Adrenal gland (tissue), 12 donors: ENCODE measurements around the gene CAMK2N2. TPM values are rescaled to one million over a fixed set of nuclear protein-coding genes. Genes with fewer than 3 reads are reported as not detected.

Source experiments
- DNase-seq, 7 donors: peaks; one replicate each; pipeline ENCODE4 v3.0.0-alpha.2; 2019 to 2020
- H3K27ac ChIP-seq, 5 donors: fragments of 200-600 bp; sonication (generic) in 4 of 5; 1 replicate in 3 of 5; 2 replicates in 2 of 5; pipeline versions ENCODE4 v1.5.1 to v1.8.0; 2016 to 2020; ENCODE audit warnings: mild to moderate bottlenecking in 1 of 5
- H3K27me3 ChIP-seq: fragments of 200-600 bp; 2 replicates; pipeline ENCODE4 v1.8.0; 2021
- H3K36me3 ChIP-seq, 2 donors: fragments of 200-600 bp; replicated peaks in 1 of 2; 1 replicate in 1 of 2; 2 replicates in 1 of 2; pipeline versions ENCODE4 v1.5.1 to v1.8.0; 2018 to 2022
- H3K4me1 ChIP-seq, 2 donors: fragments of 200-600 bp; replicated peaks in 1 of 2; 1 replicate in 1 of 2; 2 replicates in 1 of 2; pipeline versions ENCODE4 v1.5.1 to v1.8.0; 2018 to 2021
- H3K4me3 ChIP-seq, 4 donors: fragments of 200-600 bp; sonication (generic) in 3 of 4; one replicate each; pipeline ENCODE4 v1.5.1; 2016 to 2018
- H3K9me3 ChIP-seq, 3 donors: fragments of 200-600 bp; sonication (generic) in 1 of 3; replicated peaks in 1 of 3; 1 replicate in 2 of 3; 2 replicates in 1 of 3; pipeline versions ENCODE4 v1.5.1 to v1.8.0; 2016 to 2021
- CTCF ChIP-seq, 6 experiments: fragments of 450-650 bp in 4 of 6; fragments of 200-600 bp in 2 of 6; sonication (generic) in 1 of 6; IDR thresholded peaks; 1 replicate in 5 of 6; 2 replicates in 1 of 6; pipeline versions ENCODE4 v1.5.1 to v1.8.0; 2016 to 2021; ENCODE audit warnings: antibody characterized with exemption in 6 of 6, mild to moderate bottlenecking in 2 of 6, moderate library complexity in 1 of 6
- POLR2A ChIP-seq, 2 donors: fragments of 450-650 bp; IDR thresholded peaks; one replicate each; pipeline ENCODE4 v1.6.1; 2017; ENCODE audit warnings: antibody characterized with exemption in 2 of 2, mild to moderate bottlenecking in 2 of 2, moderate library complexity in 1 of 2
- WGBS, 4 donors: extraction: QIAGEN DNeasy Blood & Tissue Kit in 2 of 4; methylation state at CpG; one replicate each; pipeline versions ENCODE4 v1.1.5 to v1.1.7; 2013 to 2017; 5-methylcytosine and 5-hydroxymethylcytosine counted together
- intact Hi-C, 2 donors: fragments of 100-400 bp; cut with DNase I; formaldehyde crosslinking; loops; one replicate each; pipeline versions ENCODE4 v1.14.1 to v1.15.0; 2022 to 2023
- polyA plus RNA-seq, 3 donors: library from polyadenylated mRNA; stranded (reverse); fragments of 200-250 nt in 2 of 3; fragments of 350-450 nt in 1 of 3; fragmentation: Illumina TruSeq in 1 of 3; extraction: RNeasy Lipid Tissue Mini Kit (QIAGEN cat#74804) in 1 of 3; gene quantifications; one replicate each; pipeline ENCODE4 v1.2.3, GENCODE V29; 2013 to 2014
- total RNA-seq, 9 donors: library from RNA; depleted of rRNA in 4 of 9; stranded (reverse); fragments of >200 nt in 4 of 9; fragments of 120-200 nt in 1 of 9; fragmentation: NEBNext Ultra II Directional in 1 of 9; extraction: Animal tissue kit (Norgen Biotek cat#: 25700) in 1 of 9; gene quantifications; one replicate each; pipeline versions ENCODE4 v1.1.0 to v1.2.4, GENCODE V29; 2013 to 2023
- donor health status: healthy with polysubstance abuse.
- donor health status: Bipolar disorder and iron deficiency.
- donor health status: DM: yes; HTN: yes; CAD: no.
- donor health status: DM: no; HTN: no; CAD: no.
- donor health status: DM: no; HTN: no; CAD: no.
- donor health status: DM: yes; HTN: yes; CAD: no.

Gene CAMK2N2
- total and polyA plus RNA-seq, 12 donors: 0.47 to 39.3 (median 7.2) TPM; not detected in 2

DNA sequence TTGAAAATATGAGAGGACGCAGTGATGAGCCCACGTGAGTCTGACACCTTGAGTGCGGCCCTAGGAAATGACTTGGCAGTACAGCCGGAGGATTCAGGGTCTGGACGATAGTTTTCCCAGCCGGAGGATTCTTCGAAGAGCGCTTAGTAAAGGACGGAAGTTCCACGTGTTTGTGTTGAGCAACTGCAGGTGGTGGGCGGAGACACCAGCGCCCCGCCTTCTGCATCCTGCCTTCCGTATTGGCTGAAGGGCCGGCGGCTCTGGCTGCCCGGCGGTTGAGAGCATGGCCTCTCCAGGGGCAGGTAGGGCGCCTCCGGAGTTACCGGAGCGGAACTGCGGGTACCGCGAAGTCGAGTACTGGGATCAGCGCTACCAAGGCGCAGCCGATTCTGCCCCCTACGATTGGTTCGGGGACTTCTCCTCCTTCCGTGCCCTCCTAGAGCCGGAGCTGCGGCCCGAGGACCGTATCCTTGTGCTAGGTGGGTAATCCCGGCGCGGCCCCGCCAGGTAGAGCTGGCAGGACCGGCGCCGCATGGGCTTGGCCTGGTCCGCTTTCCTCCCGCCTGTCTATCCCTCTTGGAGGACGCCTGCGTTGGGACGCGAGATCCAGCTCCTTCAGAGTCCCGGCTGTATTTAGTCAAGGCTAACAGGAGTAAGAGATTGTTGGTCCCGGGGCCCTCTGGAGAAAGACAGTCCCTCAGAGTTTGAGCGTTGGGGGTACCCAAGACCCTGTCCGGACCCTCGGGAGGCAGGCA, 11.8 kb downstream of the CAMK2N2 start, which contains the start of gene EEF1AKMT4:
Gene EEF1AKMT4 (plus strand): TSS at position 261 of the 755 bp plus-strand sequence. CDS start 23 bp downstream, at position 284.
- Histone ChIP-seq H3K9me3 (no peaks in the 10 kb centered on the region), H3K27ac (peak within 1 kb of the TSS; percentile 61 to 86 (median 72)), H3K36me3 (peaks cover 0 to 11% of the 10 kb centered on the region in 2 donors), H3K4me3 (peak within 1 kb of the TSS; percentile 55 to 84 (median 79)), H3K4me1 (peaks cover 4 to 15% of the 10 kb centered on the region in 2 donors), H3K27me3 (no peaks in the 10 kb centered on the region)
- 0% methylated on average over 13 to 54 of the region's 54 CpGs for WGBS, 4 donors
- peak; percentile 95 to 99 (median 98) for DNase-seq
- TF ChIP-seq POLR2A (IDR thresholded peaks at IDR 0.05): peak in 1 of 2 donors; percentile 61
- TF ChIP-seq CTCF (IDR thresholded peaks at IDR 0.05): peak; percentile 41 to 70 (median 55)
- intact Hi-C loops: loop anchor here (10.0 kb wide), 1 partner anchor 355 kb away; no protein-coding TSS in a partner anchor

DNA sequence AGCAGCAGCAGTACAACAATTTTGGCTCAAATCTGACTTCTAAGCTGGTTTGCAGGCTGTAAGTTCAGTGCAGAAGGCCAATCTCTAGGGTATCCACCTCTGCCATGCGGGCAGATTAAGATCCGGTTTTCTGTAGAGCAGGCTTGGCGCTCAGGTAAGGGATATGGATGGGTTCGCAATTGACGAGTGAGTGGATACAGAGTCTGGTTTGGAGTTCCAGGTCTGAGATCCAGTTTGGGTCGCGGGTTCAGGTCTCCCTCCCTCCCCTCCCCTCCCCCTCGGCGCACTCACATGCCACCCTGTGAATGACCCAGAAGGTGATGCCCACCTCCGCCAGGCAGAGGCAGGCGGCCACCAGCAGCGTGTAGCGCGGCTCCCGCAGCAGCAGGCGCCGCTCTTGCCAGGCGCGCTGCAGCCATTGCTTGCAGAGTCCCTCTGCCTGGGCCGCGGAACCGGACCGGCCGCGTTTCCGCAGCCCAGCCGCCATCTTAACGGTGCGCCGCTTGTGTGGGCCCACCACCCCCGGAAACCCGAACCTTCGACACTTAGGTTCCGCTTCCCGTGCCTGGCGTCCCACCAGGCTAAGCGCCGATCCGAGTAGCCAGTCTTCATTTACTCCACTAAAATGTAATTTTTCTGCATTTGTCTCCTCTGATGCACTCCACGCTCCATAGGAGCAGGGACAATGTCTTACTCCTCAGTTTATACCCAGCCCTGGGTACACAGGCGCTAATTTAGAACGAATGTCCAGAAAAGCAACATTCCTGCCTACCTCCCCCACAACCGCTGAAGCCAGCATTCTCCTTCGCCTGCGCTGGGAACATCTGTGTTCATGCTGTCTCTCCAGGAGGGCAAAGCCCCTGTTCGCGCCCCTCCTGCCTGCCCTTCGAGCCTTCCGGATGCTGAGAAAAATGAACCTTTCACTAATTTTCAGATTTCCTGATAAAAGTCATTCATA, 12.6 kb downstream of the CAMK2N2 start, which contains the start of gene ALG3:
Gene ALG3 (minus strand): TSS at position 509 of the 958 bp plus-strand sequence. CDS start 22 bp downstream, at position 487.
- Histone ChIP-seq H3K4me1 (peaks cover 4 to 15% of the 10 kb centered on the region in 2 donors), H3K27me3 (no peaks in the 10 kb centered on the region), H3K9me3 (no peaks in the 10 kb centered on the region), H3K36me3 (peaks cover 0 to 19% of the 10 kb centered on the region in 2 donors), H3K4me3 (peak within 1 kb of the TSS; percentile 55 to 84 (median 79)), H3K27ac (peak within 1 kb of the TSS; percentile 61 to 86 (median 72))
- TF ChIP-seq CTCF (IDR thresholded peaks at IDR 0.05) (peak in 1 of 6 experiments; percentile 3), POLR2A (IDR thresholded peaks at IDR 0.05) (peak; percentile 53 to 70)
- intact Hi-C loops: loop anchor here (10.0 kb wide), 1 partner anchor 354 kb away; no protein-coding TSS in a partner anchor
- 0 to 1% (median 0%) methylated on average over 29 to 49 of the region's 49 CpGs for WGBS, 4 donors
- DNase-seq: peak; percentile 80 to 91 (median 87)

DNA sequence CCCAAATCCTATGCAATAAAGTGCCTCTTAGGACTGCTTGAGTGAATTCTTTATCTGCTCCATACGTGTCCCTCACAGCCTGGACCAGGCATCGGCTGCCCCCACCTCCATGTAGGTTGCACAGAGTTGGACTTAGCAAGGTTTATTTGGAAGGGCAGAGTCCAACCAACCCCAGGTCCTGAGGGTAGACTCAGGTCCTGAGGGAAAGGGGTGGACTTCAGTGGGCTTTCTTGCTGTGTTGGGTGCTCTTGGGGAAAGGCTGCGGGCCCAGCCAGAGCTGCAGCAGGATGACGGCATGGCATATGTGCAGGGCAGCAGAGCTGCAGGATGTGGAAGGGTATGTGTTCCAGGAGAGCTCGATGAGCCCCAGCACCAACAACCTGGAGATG, 19.1 kb downstream of the CAMK2N2 start:
- Histone ChIP-seq H3K27ac (peak overlapping the region in 1 of 5 donors; percentile 67), H3K36me3 (peaks cover 0 to 44% of the 10 kb centered on the region in 2 donors), H3K27me3 (no peaks in the 10 kb centered on the region), H3K9me3 (no peaks in the 10 kb centered on the region), H3K4me3 (no peak overlapping the region), H3K4me1 (peaks cover 0 to 20% of the 10 kb centered on the region in 2 donors)
- TF ChIP-seq POLR2A (IDR thresholded peaks at IDR 0.05): no peak
- TF ChIP-seq CTCF (IDR thresholded peaks at IDR 0.05): no peak
- 64 to 77% (median 68%) methylated on average over 3 to 5 of the region's 5 CpGs for WGBS, 4 donors
- DNase-seq: no peak
- intact Hi-C loops: loop anchor here (5.0 to 10.0 kb wide), 2 partner anchors 95 to 347 kb away; no protein-coding TSS in a partner anchor
